Mucosa of descending colon (tissue), 3 donors: ENCODE results near the gene SLC7A10. TPM values are rescaled to one million over a fixed set of nuclear protein-coding genes. Genes with fewer than 3 reads are reported as not detected.
A peak's percentile ranks its signal among the peaks of the same experiment; 100 is the strongest.

Source experiments
- ATAC-seq: fragments of 200-7000 bp; cut with Tn5 transposase; one replicate; pipeline ENCODE4 v1.9.1; 2020; ENCODE audit warnings: mild to moderate bottlenecking, moderate library complexity
- DNase-seq, 3 donors: peaks; one replicate each; pipeline ENCODE4 v3.0.0-alpha.2; 2020
- H3K36me3 ChIP-seq: fragments of 200-600 bp; one replicate; pipeline ENCODE4 v1.8.0; 2021; ENCODE audit warnings: low read depth, mild to moderate bottlenecking
- H3K4me1 ChIP-seq: fragments of 200-600 bp; one replicate; pipeline ENCODE4 v1.8.0; 2021; ENCODE audit warnings: low read depth, mild to moderate bottlenecking
- H3K4me3 ChIP-seq: fragments of 200-600 bp; one replicate; pipeline ENCODE4 v1.8.0; 2021; ENCODE audit warnings: mild to moderate bottlenecking
- H3K9me3 ChIP-seq: fragments of 200-600 bp; one replicate; pipeline ENCODE4 v1.8.0; 2021; ENCODE audit warnings: mild to moderate bottlenecking
- intact Hi-C, 2 donors: fragments of 100-400 bp; cut with DNase I in 1 of 2; cut with micrococcal nuclease in 1 of 2; formaldehyde crosslinking; loops; one replicate each; pipeline versions ENCODE4 v1.11.0 to v1.11.1; 2022; cut with DNase I, micrococcal nuclease
- total RNA-seq, 3 donors: library from RNA; stranded (reverse); fragmentation: NEBNext Ultra II Directional in 2 of 3; extraction: Animal tissue kit (Norgen Biotek cat#: 25700) in 2 of 3; gene quantifications; one replicate each; pipeline versions ENCODE4 v1.2.1 to v1.2.4, GENCODE V29; 2021 to 2023
- TF ChIP-seq, protein P1 (sequence below): fragments of 200-600 bp; IDR thresholded peaks from one replicate; pipeline ENCODE4 v1.8.0; 2022; ENCODE audit warnings: antibody characterized with exemption, mild to moderate bottlenecking
- donor health status: DM: no; HTN: no; CAD: no; lungs with moderate emphysema.
- donor health status: DM: no; HTN: no; CAD: no.
- donor health status: DM: no; HTN: yes; CAD: no.

SLC7A10 gene
- total RNA-seq, 3 donors from 2014 or later, result not detected

DNA sequence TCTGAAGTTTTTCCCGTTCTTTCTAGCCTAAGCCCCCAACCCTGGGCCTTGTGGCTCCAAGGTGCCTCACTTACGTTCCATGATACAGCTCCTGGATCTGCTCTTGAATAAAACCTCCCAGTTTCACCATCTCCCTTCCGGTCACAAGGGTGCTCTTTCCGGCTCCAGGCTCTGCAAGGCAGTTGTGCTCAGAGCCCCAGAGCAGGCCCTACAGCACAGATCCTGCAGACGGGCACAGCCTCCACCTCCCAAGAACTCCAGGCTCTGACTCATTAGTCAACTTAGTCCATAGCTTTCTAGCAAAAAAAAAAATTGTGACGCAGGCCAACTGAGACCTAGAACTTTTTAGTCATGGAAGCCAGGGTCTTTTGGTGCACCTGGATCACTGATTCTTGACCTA lies 33.9 kb upstream of the SLC7A10 start:
- Histone ChIP-seq H3K9me3 (no peaks in the 10 kb centered on the region), H3K4me3 (no peak overlapping the region), H3K36me3 (no peaks in the 10 kb centered on the region), H3K4me1 (no peaks in the 10 kb centered on the region)
- TF ChIP-seq, protein P1, sequence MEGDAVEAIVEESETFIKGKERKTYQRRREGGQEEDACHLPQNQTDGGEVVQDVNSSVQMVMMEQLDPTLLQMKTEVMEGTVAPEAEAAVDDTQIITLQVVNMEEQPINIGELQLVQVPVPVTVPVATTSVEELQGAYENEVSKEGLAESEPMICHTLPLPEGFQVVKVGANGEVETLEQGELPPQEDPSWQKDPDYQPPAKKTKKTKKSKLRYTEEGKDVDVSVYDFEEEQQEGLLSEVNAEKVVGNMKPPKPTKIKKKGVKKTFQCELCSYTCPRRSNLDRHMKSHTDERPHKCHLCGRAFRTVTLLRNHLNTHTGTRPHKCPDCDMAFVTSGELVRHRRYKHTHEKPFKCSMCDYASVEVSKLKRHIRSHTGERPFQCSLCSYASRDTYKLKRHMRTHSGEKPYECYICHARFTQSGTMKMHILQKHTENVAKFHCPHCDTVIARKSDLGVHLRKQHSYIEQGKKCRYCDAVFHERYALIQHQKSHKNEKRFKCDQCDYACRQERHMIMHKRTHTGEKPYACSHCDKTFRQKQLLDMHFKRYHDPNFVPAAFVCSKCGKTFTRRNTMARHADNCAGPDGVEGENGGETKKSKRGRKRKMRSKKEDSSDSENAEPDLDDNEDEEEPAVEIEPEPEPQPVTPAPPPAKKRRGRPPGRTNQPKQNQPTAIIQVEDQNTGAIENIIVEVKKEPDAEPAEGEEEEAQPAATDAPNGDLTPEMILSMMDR, result no peak
- no peak for DNase-seq
- ATAC-seq, result no peak
- intact Hi-C loops, result no loop called here

DNA sequence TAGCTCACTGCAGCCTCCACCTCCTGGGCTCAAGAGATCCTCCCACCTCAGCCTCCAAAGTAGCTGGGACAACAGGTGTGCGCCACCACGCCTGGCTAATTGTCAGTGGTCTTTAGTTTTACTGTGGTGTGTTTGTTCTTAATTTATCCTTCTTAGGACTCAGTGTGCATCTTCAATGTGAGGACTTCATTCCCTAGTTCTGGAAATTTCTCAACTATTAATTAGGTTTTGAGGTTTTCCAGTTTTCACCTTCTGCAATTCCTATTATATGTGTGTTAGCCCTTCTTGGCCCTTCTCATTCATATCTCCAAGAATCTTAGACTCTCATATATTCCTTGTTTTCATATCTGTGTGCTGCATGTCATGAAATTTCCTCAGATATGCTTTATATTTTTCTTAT lies 32.2 kb upstream of the SLC7A10 start:
- no peaks in the 10 kb centered on the region for H3K9me3 ChIP-seq
- intact Hi-C loops, result no loop called here
- ATAC-seq (no peak), DNase-seq (no peak)
- H3K36me3 ChIP-seq, result no peaks in the 10 kb centered on the region
- H3K4me3 ChIP-seq, result no peak overlapping the region
- H3K4me1 ChIP-seq, result no peaks in the 10 kb centered on the region
- TF ChIP-seq, protein P1, result no peak

DNA sequence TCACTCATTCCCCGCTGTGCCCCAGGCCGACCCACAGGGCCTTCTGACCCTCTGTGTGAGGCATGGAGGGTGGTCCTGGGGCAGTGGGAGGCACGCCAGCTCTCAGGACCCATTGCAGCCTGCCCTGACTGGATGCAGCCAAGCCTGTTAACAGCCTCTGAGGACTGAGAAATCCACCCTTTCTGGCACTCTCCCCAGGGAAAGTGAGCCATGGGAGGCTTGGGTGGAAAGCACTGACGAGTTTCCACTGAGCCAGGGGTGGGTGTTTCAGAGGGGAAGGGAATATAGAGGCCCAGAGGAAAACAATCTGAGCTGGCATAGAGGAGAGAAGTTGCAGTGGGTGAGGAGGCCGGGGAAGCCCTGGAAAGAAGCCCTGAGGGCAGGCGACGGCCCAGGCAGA lies 30.6 kb upstream of the SLC7A10 start:
- H3K4me1 ChIP-seq, result no peaks in the 10 kb centered on the region
- intact Hi-C loops, result no loop called here
- no peaks in the 10 kb centered on the region for H3K36me3 ChIP-seq
- H3K4me3 ChIP-seq, result no peak overlapping the region
- no peaks in the 10 kb centered on the region for H3K9me3 ChIP-seq
- ATAC-seq (no peak), DNase-seq (no peak)
- TF ChIP-seq, protein P1, result no peak

DNA sequence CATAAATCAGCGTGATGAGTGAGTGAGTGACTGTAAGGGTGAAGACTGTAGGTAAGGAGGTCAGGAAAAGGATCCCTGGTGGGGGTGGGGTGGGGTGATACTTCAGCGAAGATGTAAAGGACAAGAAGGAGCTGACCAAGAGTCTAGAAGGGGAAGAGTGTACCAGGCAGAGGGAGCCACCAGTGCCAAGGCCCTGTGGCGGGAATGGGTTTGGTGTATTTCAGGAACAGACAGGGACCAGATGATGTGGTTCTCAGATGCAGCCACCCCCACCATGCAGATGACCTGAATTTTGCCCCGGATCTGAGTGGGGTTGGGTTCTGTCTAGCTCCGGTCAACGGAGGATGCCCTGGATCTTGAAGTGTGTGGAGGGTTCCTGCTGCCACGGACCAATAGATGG lies 30.1 kb upstream of the SLC7A10 start:
- ATAC-seq (no peak), DNase-seq (no peak)
- Histone ChIP-seq H3K4me3 (no peak overlapping the region), H3K36me3 (no peaks in the 10 kb centered on the region), H3K9me3 (no peaks in the 10 kb centered on the region), H3K4me1 (no peaks in the 10 kb centered on the region)
- intact Hi-C loops, result no loop called here
- TF ChIP-seq, protein P1, result no peak

DNA sequence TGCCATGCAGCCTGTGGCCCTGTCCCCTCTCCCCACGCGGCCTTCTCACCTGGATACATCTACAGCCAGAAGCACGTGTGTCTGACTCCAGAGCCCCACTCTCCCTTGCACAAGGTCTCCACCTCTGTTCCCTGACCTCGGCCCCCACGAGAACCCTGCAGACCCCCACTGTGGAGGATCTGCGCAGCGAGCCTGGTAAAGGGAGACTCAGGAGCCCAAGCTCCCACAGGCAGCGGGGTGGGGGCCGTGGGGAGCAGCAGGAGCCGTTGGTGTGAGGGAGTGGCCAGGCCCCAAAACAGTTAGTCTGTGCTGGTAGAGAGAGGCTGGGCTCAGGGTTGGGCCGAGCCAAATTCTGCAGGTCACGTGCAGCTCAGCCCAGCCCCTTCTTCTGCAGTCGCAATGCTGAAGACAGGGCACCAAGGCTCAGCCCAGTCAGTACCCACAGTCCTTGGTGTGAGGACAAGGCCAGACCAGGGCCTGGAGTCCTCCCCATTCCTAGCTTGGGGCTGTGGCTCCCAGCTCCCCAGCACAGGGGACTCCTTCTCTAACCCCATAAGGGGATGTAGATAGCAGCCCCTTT lies 28.7 kb upstream of the SLC7A10 start:
- TF ChIP-seq, protein P1, result no peak
- H3K4me1 ChIP-seq, result no peaks in the 10 kb centered on the region
- no peak overlapping the region for H3K4me3 ChIP-seq
- H3K36me3 ChIP-seq, result no peaks in the 10 kb centered on the region
- no peaks in the 10 kb centered on the region for H3K9me3 ChIP-seq
- intact Hi-C loops, result no loop called here
- peak in 1 of 3 donors; percentile 34 for DNase-seq
- ATAC-seq, result no peak

DNA sequence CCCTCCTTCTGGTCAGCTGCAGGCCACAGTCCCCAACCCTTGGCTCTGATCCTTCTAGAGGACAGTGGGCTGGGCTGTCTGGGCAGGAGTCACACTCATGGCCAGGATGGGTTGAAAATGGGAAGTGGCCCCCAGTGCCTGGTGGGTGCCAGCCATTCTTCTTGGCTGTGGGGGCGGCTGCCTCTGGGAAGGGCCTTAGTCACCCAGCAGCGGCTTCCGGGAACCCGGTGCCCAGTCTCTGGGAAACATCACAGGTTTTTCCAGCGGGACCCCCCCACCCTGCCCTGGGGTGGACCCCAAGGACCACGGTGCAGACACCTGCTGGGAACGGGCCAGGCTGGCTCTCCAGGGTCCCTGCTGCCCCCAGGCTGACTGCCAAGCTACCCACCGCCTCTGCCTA lies 27.3 kb upstream of the SLC7A10 start:
- H3K4me1 ChIP-seq, result no peaks in the 10 kb centered on the region
- no peaks in the 10 kb centered on the region for H3K9me3 ChIP-seq
- peak in 1 of 3 donors; percentile 44 for DNase-seq
- no peak for ATAC-seq
- intact Hi-C loops, result no loop called here
- H3K36me3 ChIP-seq, result no peaks in the 10 kb centered on the region
- H3K4me3 ChIP-seq, result no peak overlapping the region
- TF ChIP-seq, protein P1, result no peak
